RKO (cell line): Measurements from ENCODE around the gene PIAS4.
"Not testable (repeated sequence)": the region's sequence is repeated elsewhere in the genome, so short reads cannot be mapped to it uniquely, and the experiment has no call there.

Experiments
- DNase-seq: peaks from one replicate; pipeline ENCODE4 v3.0.0-alpha.2; 2016; ENCODE audit warnings: low spot score

The PIAS4 gene

GRCh38 chr19:4007021-4007835, at the start of gene PIAS4:
Gene PIAS4, plus strand, starts transcription at chr19:4007736. Its CDS starts 25 bp downstream, at chr19:4007761.
- peak; percentile 94 for DNase-seq

- no peak for DNase-seq
Measured at GRCh38 chr19:3958836-3959765, 48.4 kb upstream of the PIAS4 start.

- DNase-seq, result no peak
Measured at GRCh38 chr19:3959766-3960131, 47.8 kb upstream of the PIAS4 start.

- DNase-seq, result no peak
Measured at GRCh38 chr19:3961007-3961406, 46.5 kb upstream of the PIAS4 start.

- DNase-seq, result no peak
Measured at GRCh38 chr19:3963458-3964255, 43.9 kb upstream of the PIAS4 start.

- no peak for DNase-seq
Measured at GRCh38 chr19:3964256-3965194, 43.0 kb upstream of the PIAS4 start.

GRCh38 chr19:3966051-3967017, 41.2 kb upstream of the PIAS4 start:
- DNase-seq, result no peak

GRCh38 chr19:3967983-3968382, 39.6 kb upstream of the PIAS4 start:
- DNase-seq, result not testable (repeated sequence)

- DNase-seq, result peak; percentile 99
Measured at GRCh38 chr19:3968556-3969434, 38.7 kb upstream of the PIAS4 start.

GRCh38 chr19:3969435-3970312, 37.9 kb upstream of the PIAS4 start:
- DNase-seq, result peak; percentile 88

- no peak for DNase-seq
Measured at GRCh38 chr19:3970313-3970807, 37.2 kb upstream of the PIAS4 start.

GRCh38 chr19:3970808-3971598, 36.5 kb upstream of the PIAS4 start, which contains the start of gene DAPK3:
Gene DAPK3, minus strand, starts transcription at chr19:3971099. Its CDS starts 1,364 bp downstream, at chr19:3969735.
- peak; percentile 97 for DNase-seq

GRCh38 chr19:3975144-3975543, 32.4 kb upstream of the PIAS4 start:
- DNase-seq, result no peak

- DNase-seq, result no peak
Measured at GRCh38 chr19:3975637-3976087, 31.9 kb upstream of the PIAS4 start.

- peak; percentile 78 for DNase-seq
Measured at GRCh38 chr19:3976495-3977241, 30.9 kb upstream of the PIAS4 start.
